ENCODE results near the gene DNAAF8.

The DNAAF8 gene

GRCh38 chr16:4726616-4727015 is 7.7 kb upstream of the DNAAF8 start:
- peaks cover 2% of the 10 kb centered on the region for H3K4me1 ChIP-seq (ENCODE audit: control insufficient read depth, insufficient read depth, low read depth, low read length)
- H2BK15ac ChIP-seq (ENCODE audit: low read depth, poor library complexity, severe bottlenecking), result no peak overlapping the region
- no peak overlapping the region for H2BK12ac ChIP-seq (ENCODE audit: low read length in 2 of 2)
- no peak overlapping the region for H3K4me2 ChIP-seq (ENCODE audit: low read length, poor library complexity, severe bottlenecking)
- no peak overlapping the region for H3K4me3 ChIP-seq (ENCODE audit: insufficient read depth in 1 of 2, low read depth in 1 of 2, low read length in 2 of 2)
- DNase-seq, result no peak
- no peaks in the 10 kb centered on the region for H3K9me3 ChIP-seq (ENCODE audit: control insufficient read depth, low read length)
- peaks cover 49% of the 10 kb centered on the region for H3K79me1 ChIP-seq (replicated peaks; ENCODE audit: low read length, poor library complexity, severe bottlenecking)
- H4K91ac ChIP-seq (ENCODE audit: low read length), result no peak overlapping the region
- no peak overlapping the region for H3K23ac ChIP-seq (ENCODE audit: low read length in 2 of 2)
- no peak overlapping the region for H3K4ac ChIP-seq (ENCODE audit: low read depth in 1 of 2, low read length in 2 of 2)
- H3K14ac ChIP-seq (ENCODE audit: low read length in 2 of 2), result no peak overlapping the region
- H2BK120ac ChIP-seq (ENCODE audit: low read depth, low read length), result no peak overlapping the region
- peaks cover 54 to 77% of the 10 kb centered on the region in 2 experiments for H3K36me3 ChIP-seq (ENCODE audit: control insufficient read depth in 1 of 2, insufficient read depth in 2 of 2, low read depth in 1 of 2, low read length in 2 of 2)
- no peak overlapping the region for H4K8ac ChIP-seq (ENCODE audit: low read length)
- no peaks in the 10 kb centered on the region for H3K27me3 ChIP-seq (ENCODE audit: control insufficient read depth in 1 of 2, insufficient read depth in 1 of 2, low read length in 2 of 2)
- H3K27ac ChIP-seq (ENCODE audit: low read length, poor library complexity, severe bottlenecking), result no peak overlapping the region
- H3K18ac ChIP-seq (ENCODE audit: low read depth in 1 of 2, low read length in 2 of 2), result no peak overlapping the region
- no peak overlapping the region for H2AK5ac ChIP-seq (ENCODE audit: low read length, severe bottlenecking)
- no peak overlapping the region for H3K9ac ChIP-seq (ENCODE audit: low read length)
- no peak overlapping the region for H2BK5ac ChIP-seq (ENCODE audit: low read depth, low read length, poor library complexity, severe bottlenecking)
- no peak overlapping the region for H2AFZ ChIP-seq (ENCODE audit: low read depth, low read length)
- WGBS, result 97% methylated on average over 18 of the region's 18 CpGs

- Histone ChIP-seq H3K79me1 (replicated peaks; ENCODE audit: low read length, poor library complexity, severe bottlenecking) (peaks cover 49% of the 10 kb centered on the region), H3K9ac (ENCODE audit: low read length) (no peak overlapping the region), H3K4me1 (ENCODE audit: control insufficient read depth, insufficient read depth, low read depth, low read length) (no peaks in the 10 kb centered on the region), H3K14ac (ENCODE audit: low read length in 2 of 2) (no peak overlapping the region), H3K4me2 (ENCODE audit: low read length, poor library complexity, severe bottlenecking) (no peak overlapping the region), H4K91ac (ENCODE audit: low read length) (no peak overlapping the region), H3K4me3 (ENCODE audit: insufficient read depth in 1 of 2, low read depth in 1 of 2, low read length in 2 of 2) (no peak overlapping the region), H2AFZ (ENCODE audit: low read depth, low read length) (no peak overlapping the region), H3K9me3 (ENCODE audit: control insufficient read depth, low read length) (no peaks in the 10 kb centered on the region), H2BK5ac (ENCODE audit: low read depth, low read length, poor library complexity, severe bottlenecking) (no peak overlapping the region), H2BK15ac (ENCODE audit: low read depth, poor library complexity, severe bottlenecking) (no peak overlapping the region), H3K27me3 (ENCODE audit: control insufficient read depth in 1 of 2, insufficient read depth in 1 of 2, low read length in 2 of 2) (no peaks in the 10 kb centered on the region), H2BK120ac (ENCODE audit: low read depth, low read length) (no peak overlapping the region), H2AK5ac (ENCODE audit: low read length, severe bottlenecking) (no peak overlapping the region), H2BK12ac (ENCODE audit: low read length in 2 of 2) (no peak overlapping the region), H3K23ac (ENCODE audit: low read length in 2 of 2) (no peak overlapping the region), H3K18ac (ENCODE audit: low read depth in 1 of 2, low read length in 2 of 2) (no peak overlapping the region), H3K4ac (ENCODE audit: low read depth in 1 of 2, low read length in 2 of 2) (no peak overlapping the region), H3K36me3 (ENCODE audit: control insufficient read depth in 1 of 2, insufficient read depth in 2 of 2, low read depth in 1 of 2, low read length in 2 of 2) (peaks cover 48 to 62% of the 10 kb centered on the region in 2 experiments), H3K27ac (ENCODE audit: low read length, poor library complexity, severe bottlenecking) (no peak overlapping the region), H4K8ac (ENCODE audit: low read length) (no peak overlapping the region)
- no peak for DNase-seq
- 96% methylated on average over 8 of the region's 8 CpGs for WGBS
Measured at GRCh38 chr16:4728676-4729075, 5.7 kb upstream of the DNAAF8 start.

GRCh38 chr16:4729876-4730275 is 4.5 kb upstream of the DNAAF8 start:
- Histone ChIP-seq H3K14ac (ENCODE audit: low read length in 2 of 2) (no peak overlapping the region), H2BK5ac (ENCODE audit: low read depth, low read length, poor library complexity, severe bottlenecking) (no peak overlapping the region), H3K9me3 (ENCODE audit: control insufficient read depth, low read length) (no peaks in the 10 kb centered on the region), H2AK5ac (ENCODE audit: low read length, severe bottlenecking) (no peak overlapping the region), H2BK12ac (ENCODE audit: low read length in 2 of 2) (no peak overlapping the region), H3K27ac (ENCODE audit: low read length, poor library complexity, severe bottlenecking) (no peak overlapping the region), H4K91ac (ENCODE audit: low read length) (no peak overlapping the region), H3K9ac (ENCODE audit: low read length) (no peak overlapping the region), H3K79me1 (replicated peaks; ENCODE audit: low read length, poor library complexity, severe bottlenecking) (peaks cover 49% of the 10 kb centered on the region), H3K27me3 (ENCODE audit: control insufficient read depth in 1 of 2, insufficient read depth in 1 of 2, low read length in 2 of 2) (no peaks in the 10 kb centered on the region), H2AFZ (ENCODE audit: low read depth, low read length) (no peak overlapping the region), H3K4ac (ENCODE audit: low read depth in 1 of 2, low read length in 2 of 2) (no peak overlapping the region), H2BK120ac (ENCODE audit: low read depth, low read length) (no peak overlapping the region), H3K23ac (ENCODE audit: low read length in 2 of 2) (no peak overlapping the region), H3K4me3 (ENCODE audit: insufficient read depth in 1 of 2, low read depth in 1 of 2, low read length in 2 of 2) (no peak overlapping the region), H3K36me3 (ENCODE audit: control insufficient read depth in 1 of 2, insufficient read depth in 2 of 2, low read depth in 1 of 2, low read length in 2 of 2) (peaks cover 43 to 50% of the 10 kb centered on the region in 2 experiments), H2BK15ac (ENCODE audit: low read depth, poor library complexity, severe bottlenecking) (no peak overlapping the region), H4K8ac (ENCODE audit: low read length) (no peak overlapping the region), H3K4me2 (ENCODE audit: low read length, poor library complexity, severe bottlenecking) (no peak overlapping the region), H3K4me1 (ENCODE audit: control insufficient read depth, insufficient read depth, low read depth, low read length) (no peaks in the 10 kb centered on the region), H3K18ac (ENCODE audit: low read depth in 1 of 2, low read length in 2 of 2) (no peak overlapping the region)
- no peak for DNase-seq
- 99% methylated on average over 15 of the region's 15 CpGs for WGBS

- Histone ChIP-seq H4K91ac (ENCODE audit: low read length) (no peak overlapping the region), H2BK12ac (ENCODE audit: low read length in 2 of 2) (no peak overlapping the region), H3K18ac (ENCODE audit: low read depth in 1 of 2, low read length in 2 of 2) (no peak overlapping the region), H3K27me3 (ENCODE audit: control insufficient read depth in 1 of 2, insufficient read depth in 1 of 2, low read length in 2 of 2) (peaks cover 3% of the 10 kb centered on the region in 2 experiments), H2AFZ (ENCODE audit: low read depth, low read length) (no peak overlapping the region), H3K9ac (ENCODE audit: low read length) (peak overlapping the region; percentile 94), H3K36me3 (ENCODE audit: control insufficient read depth in 1 of 2, insufficient read depth in 2 of 2, low read depth in 1 of 2, low read length in 2 of 2) (peaks cover 25% of the 10 kb centered on the region in 2 experiments), H3K4me3 (ENCODE audit: insufficient read depth in 1 of 2, low read depth in 1 of 2, low read length in 2 of 2) (peak overlapping the region; percentile 45 to 98), H2BK120ac (ENCODE audit: low read depth, low read length) (no peak overlapping the region), H3K4ac (ENCODE audit: low read depth in 1 of 2, low read length in 2 of 2) (no peak overlapping the region), H2AK5ac (ENCODE audit: low read length, severe bottlenecking) (no peak overlapping the region), H3K9me3 (ENCODE audit: control insufficient read depth, low read length) (no peaks in the 10 kb centered on the region), H3K79me1 (replicated peaks; ENCODE audit: low read length, poor library complexity, severe bottlenecking) (peaks cover 31% of the 10 kb centered on the region), H4K8ac (ENCODE audit: low read length) (no peak overlapping the region), H3K4me2 (ENCODE audit: low read length, poor library complexity, severe bottlenecking) (peak overlapping the region; percentile 85), H3K14ac (ENCODE audit: low read length in 2 of 2) (no peak overlapping the region), H3K23ac (ENCODE audit: low read length in 2 of 2) (no peak overlapping the region), H3K27ac (ENCODE audit: low read length, poor library complexity, severe bottlenecking) (no peak overlapping the region), H2BK15ac (ENCODE audit: low read depth, poor library complexity, severe bottlenecking) (no peak overlapping the region), H3K4me1 (ENCODE audit: control insufficient read depth, insufficient read depth, low read depth, low read length) (peaks cover 4% of the 10 kb centered on the region), H2BK5ac (ENCODE audit: low read depth, low read length, poor library complexity, severe bottlenecking) (no peak overlapping the region)
- no peak for DNase-seq
- WGBS, result 61% methylated on average over 9 of the region's 17 CpGs
Measured at GRCh38 chr16:4733211-4733742, 1.1 kb upstream of the DNAAF8 start.
